Breast epithelium (tissue), 4 donors: ENCODE data around the gene CCL13. TPM values are rescaled to one million over a fixed set of nuclear protein-coding genes. Genes with fewer than 3 reads are reported as not detected.
A peak's percentile ranks its signal among the peaks of the same experiment; 100 is the strongest.

Experiments used
- DNase-seq, 2 donors: peaks; one replicate each; pipeline ENCODE4 v3.0.0-alpha.2; 2019; ENCODE audit warnings: low spot score in 2 of 2
- H3K27ac ChIP-seq, 2 donors: fragments of 200-600 bp; sonication (generic) in 1 of 2; one replicate each; pipeline ENCODE4 v1.5.1; 2016 to 2019; ENCODE audit warnings: mild to moderate bottlenecking in 1 of 2
- H3K27me3 ChIP-seq, 2 donors: fragments of 200-600 bp; sonication (generic) in 1 of 2; one replicate each; pipeline versions ENCODE4 v1.5.1 to v1.6.0; 2017 to 2019; ENCODE audit warnings: control low read depth in 1 of 2, mild to moderate bottlenecking in 1 of 2
- H3K36me3 ChIP-seq: fragments of 200-600 bp; one replicate; pipeline ENCODE4 v1.5.1; 2019
- H3K4me1 ChIP-seq, 2 donors: fragments of 200-600 bp; sonication (generic); one replicate each; pipeline ENCODE4 v1.5.1; 2016 to 2019; ENCODE audit warnings: control low read depth in 1 of 2
- H3K4me3 ChIP-seq, 3 donors: fragments of 200-600 bp; sonication (generic); 1 replicate in 2 of 3; 2 replicates in 1 of 3; pipeline ENCODE4 v1.5.1; 2016 to 2019; ENCODE audit warnings: mild to moderate bottlenecking in 3 of 3, moderate library complexity in 2 of 3
- H3K9me3 ChIP-seq, 2 donors: fragments of 200-600 bp; sonication (generic) in 1 of 2; one replicate each; pipeline ENCODE4 v1.5.1; 2016 to 2019; ENCODE audit warnings: control low read depth in 1 of 2
- CTCF ChIP-seq, 3 donors: fragments of 450-650 bp; IDR thresholded peaks; one replicate each; pipeline ENCODE4 v1.5.1; 2016 to 2017; ENCODE audit warnings: antibody characterized with exemption in 3 of 3, mild to moderate bottlenecking in 3 of 3, moderate library complexity in 3 of 3
- POLR2A ChIP-seq: fragments of 450-650 bp; IDR thresholded peaks from one replicate; pipeline ENCODE4 v1.6.1; 2016; ENCODE audit warnings: antibody characterized with exemption, mild to moderate bottlenecking, moderate library complexity
- POLR2AphosphoS5 ChIP-seq, 3 donors: sonication (generic); formaldehyde crosslinking; IDR thresholded peaks; one replicate each; pipeline ENCODE4 v1.6.1; 2017; ENCODE audit warnings: antibody characterized with exemption in 3 of 3
- intact Hi-C: fragments of 100-400 bp; cut with DNase I; formaldehyde crosslinking; loops from one replicate; pipeline ENCODE4 v1.15.1; 2023; ENCODE audit warnings: low total_unique reads
- total RNA-seq, 3 donors: library from RNA; depleted of rRNA; stranded (reverse); fragments of >200 nt; gene quantifications; one replicate each; pipeline ENCODE4 v1.1.0, GENCODE V29; 2016

CCL13 gene
- total RNA-seq = 1 to 10 TPM; 1.0 to 4.3 (median 2.0) TPM

- intact Hi-C loops = no loop called here
- H3K4me3 ChIP-seq = no peak within 1 kb of the TSS
- no peaks in the 10 kb centered on the region for H3K36me3 ChIP-seq
- H3K4me1 ChIP-seq = no peaks in the 10 kb centered on the region
- H3K27ac ChIP-seq = peak within 1 kb of the TSS in 1 of 2 donors; percentile 48
- TF ChIP-seq CTCF (IDR thresholded peaks at IDR 0.05) = no peak
- TF ChIP-seq POLR2AphosphoS5 (IDR thresholded peaks at IDR 0.05) = no peak
- no peak for TF ChIP-seq POLR2A
- peaks cover 0 to 4% of the 10 kb centered on the region in 2 donors for H3K9me3 ChIP-seq
- no peaks in the 10 kb centered on the region for H3K27me3 ChIP-seq
- DNase-seq = no peak
Measured at GRCh38 chr17:34356194-34356593, at the start of gene CCL13. CCL13 (plus strand) TSS chr17:34356480; CDS start chr17:34356527, 47 bp downstream.

- no peak for DNase-seq
- intact Hi-C loops = no loop called here
- no peak for TF ChIP-seq CTCF (IDR thresholded peaks at IDR 0.05)
- no peak for TF ChIP-seq POLR2A
- peak in 1 of 3 donors; percentile 15 for TF ChIP-seq POLR2AphosphoS5 (IDR thresholded peaks at IDR 0.05)
Measured at GRCh38 chr17:34307110-34307509, 49.2 kb upstream of the CCL13 start.

GRCh38 chr17:34308371-34308770 lies 47.9 kb upstream of the CCL13 start:
- Histone ChIP-seq H3K4me1 (no peaks in the 10 kb centered on the region), H3K27ac (no peak overlapping the region), H3K27me3 (no peaks in the 10 kb centered on the region), H3K36me3 (no peaks in the 10 kb centered on the region), H3K9me3 (no peaks in the 10 kb centered on the region), H3K4me3 (no peak overlapping the region)
- intact Hi-C loops = no loop called here
- TF ChIP-seq POLR2AphosphoS5 (IDR thresholded peaks at IDR 0.05) (no peak), CTCF (IDR thresholded peaks at IDR 0.05) (no peak), POLR2A (no peak)
- DNase-seq = no peak

More at GRCh38 chr17:34307110-34307509, 49.2 kb upstream of the CCL13 start:
- Histone ChIP-seq H3K36me3 (no peaks in the 10 kb centered on the region), H3K4me3 (no peak overlapping the region), H3K9me3 (no peaks in the 10 kb centered on the region), H3K27me3 (no peaks in the 10 kb centered on the region), H3K27ac (peak overlapping the region in 1 of 2 donors; percentile 48), H3K4me1 (no peaks in the 10 kb centered on the region)

- Histone ChIP-seq H3K9me3 (no peaks in the 10 kb centered on the region), H3K4me3 (no peak overlapping the region), H3K27me3 (no peaks in the 10 kb centered on the region), H3K36me3 (no peaks in the 10 kb centered on the region), H3K27ac (no peak overlapping the region), H3K4me1 (peaks cover 0 to 6% of the 10 kb centered on the region in 2 donors)
- no peak for TF ChIP-seq POLR2AphosphoS5 (IDR thresholded peaks at IDR 0.05)
- TF ChIP-seq CTCF (IDR thresholded peaks at IDR 0.05) = no peak
- intact Hi-C loops = no loop called here
- no peak for DNase-seq
Measured at GRCh38 chr17:34311291-34311690, 45.0 kb upstream of the CCL13 start.

- Histone ChIP-seq H3K27ac (peak overlapping the region in 1 of 2 donors; percentile 38), H3K4me3 (no peak overlapping the region), H3K36me3 (no peaks in the 10 kb centered on the region), H3K4me1 (peaks cover 0 to 6% of the 10 kb centered on the region in 2 donors), H3K27me3 (no peaks in the 10 kb centered on the region), H3K9me3 (no peaks in the 10 kb centered on the region)
- TF ChIP-seq POLR2A (no peak), CTCF (IDR thresholded peaks at IDR 0.05) (no peak), POLR2AphosphoS5 (IDR thresholded peaks at IDR 0.05) (no peak)
- DNase-seq = no peak
- intact Hi-C loops = no loop called here
Measured at GRCh38 chr17:34312080-34312479, 44.2 kb upstream of the CCL13 start.
